ENCODE results near the gene CLP1.

The CLP1 gene

DNA sequence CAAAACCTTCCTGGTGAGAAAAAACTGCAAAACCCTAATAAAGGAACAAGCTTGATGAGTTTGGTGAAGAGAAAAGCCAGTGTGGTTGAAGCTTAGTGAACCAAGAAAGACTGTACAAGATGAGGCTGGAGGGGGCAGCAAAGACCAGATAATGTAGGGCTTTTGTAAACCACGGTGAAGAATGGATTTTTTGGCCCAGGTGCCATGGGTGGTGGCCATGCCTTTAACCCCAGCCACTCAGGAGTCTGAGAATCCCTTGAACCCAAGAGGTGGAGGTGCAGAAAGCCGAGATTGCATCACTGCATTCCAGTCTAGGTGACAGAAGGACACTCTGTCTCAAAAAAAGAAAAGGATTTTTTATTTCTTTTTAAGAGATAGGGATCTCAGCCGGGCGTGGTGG is 5.3 kb downstream of the CLP1 start:
- TF ChIP-seq, protein P1, sequence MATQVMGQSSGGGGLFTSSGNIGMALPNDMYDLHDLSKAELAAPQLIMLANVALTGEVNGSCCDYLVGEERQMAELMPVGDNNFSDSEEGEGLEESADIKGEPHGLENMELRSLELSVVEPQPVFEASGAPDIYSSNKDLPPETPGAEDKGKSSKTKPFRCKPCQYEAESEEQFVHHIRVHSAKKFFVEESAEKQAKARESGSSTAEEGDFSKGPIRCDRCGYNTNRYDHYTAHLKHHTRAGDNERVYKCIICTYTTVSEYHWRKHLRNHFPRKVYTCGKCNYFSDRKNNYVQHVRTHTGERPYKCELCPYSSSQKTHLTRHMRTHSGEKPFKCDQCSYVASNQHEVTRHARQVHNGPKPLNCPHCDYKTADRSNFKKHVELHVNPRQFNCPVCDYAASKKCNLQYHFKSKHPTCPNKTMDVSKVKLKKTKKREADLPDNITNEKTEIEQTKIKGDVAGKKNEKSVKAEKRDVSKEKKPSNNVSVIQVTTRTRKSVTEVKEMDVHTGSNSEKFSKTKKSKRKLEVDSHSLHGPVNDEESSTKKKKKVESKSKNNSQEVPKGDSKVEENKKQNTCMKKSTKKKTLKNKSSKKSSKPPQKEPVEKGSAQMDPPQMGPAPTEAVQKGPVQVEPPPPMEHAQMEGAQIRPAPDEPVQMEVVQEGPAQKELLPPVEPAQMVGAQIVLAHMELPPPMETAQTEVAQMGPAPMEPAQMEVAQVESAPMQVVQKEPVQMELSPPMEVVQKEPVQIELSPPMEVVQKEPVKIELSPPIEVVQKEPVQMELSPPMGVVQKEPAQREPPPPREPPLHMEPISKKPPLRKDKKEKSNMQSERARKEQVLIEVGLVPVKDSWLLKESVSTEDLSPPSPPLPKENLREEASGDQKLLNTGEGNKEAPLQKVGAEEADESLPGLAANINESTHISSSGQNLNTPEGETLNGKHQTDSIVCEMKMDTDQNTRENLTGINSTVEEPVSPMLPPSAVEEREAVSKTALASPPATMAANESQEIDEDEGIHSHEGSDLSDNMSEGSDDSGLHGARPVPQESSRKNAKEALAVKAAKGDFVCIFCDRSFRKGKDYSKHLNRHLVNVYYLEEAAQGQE (IDR thresholded peaks at IDR 0.05; ENCODE audit: low read depth) = no peak
- TF ChIP-seq CREB1 (IDR thresholded peaks at IDR 0.05; ENCODE audit: low read depth) (no peak), NFIC (IDR thresholded peaks at IDR 0.05) (no peak), ZBTB7A (IDR thresholded peaks at IDR 0.05; ENCODE audit: low read depth) (no peak), FOXM1 (IDR thresholded peaks at IDR 0.05; ENCODE audit: borderline replicate concordance, low read depth) (no peak), YY1 (IDR thresholded peaks at IDR 0.05; ENCODE audit: low read depth) (no peak), EGR1 (IDR thresholded peaks at IDR 0.05) (no peak), TCF12 (IDR thresholded peaks at IDR 0.05; ENCODE audit: low read depth) (no peak), CEBPB (IDR thresholded peaks at IDR 0.05) (no peak), TAF1 (IDR thresholded peaks at IDR 0.05; ENCODE audit: low read depth) (no peak), TEAD4 (IDR thresholded peaks at IDR 0.05) (no peak)
- TF ChIP-seq, protein P2, sequence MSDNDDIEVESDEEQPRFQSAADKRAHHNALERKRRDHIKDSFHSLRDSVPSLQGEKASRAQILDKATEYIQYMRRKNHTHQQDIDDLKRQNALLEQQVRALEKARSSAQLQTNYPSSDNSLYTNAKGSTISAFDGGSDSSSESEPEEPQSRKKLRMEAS (IDR thresholded peaks at IDR 0.05) = no peak
- TF ChIP-seq, protein P3, sequence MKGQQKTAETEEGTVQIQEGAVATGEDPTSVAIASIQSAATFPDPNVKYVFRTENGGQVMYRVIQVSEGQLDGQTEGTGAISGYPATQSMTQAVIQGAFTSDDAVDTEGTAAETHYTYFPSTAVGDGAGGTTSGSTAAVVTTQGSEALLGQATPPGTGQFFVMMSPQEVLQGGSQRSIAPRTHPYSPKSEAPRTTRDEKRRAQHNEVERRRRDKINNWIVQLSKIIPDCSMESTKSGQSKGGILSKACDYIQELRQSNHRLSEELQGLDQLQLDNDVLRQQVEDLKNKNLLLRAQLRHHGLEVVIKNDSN (IDR thresholded peaks at IDR 0.05) = no peak

DNA sequence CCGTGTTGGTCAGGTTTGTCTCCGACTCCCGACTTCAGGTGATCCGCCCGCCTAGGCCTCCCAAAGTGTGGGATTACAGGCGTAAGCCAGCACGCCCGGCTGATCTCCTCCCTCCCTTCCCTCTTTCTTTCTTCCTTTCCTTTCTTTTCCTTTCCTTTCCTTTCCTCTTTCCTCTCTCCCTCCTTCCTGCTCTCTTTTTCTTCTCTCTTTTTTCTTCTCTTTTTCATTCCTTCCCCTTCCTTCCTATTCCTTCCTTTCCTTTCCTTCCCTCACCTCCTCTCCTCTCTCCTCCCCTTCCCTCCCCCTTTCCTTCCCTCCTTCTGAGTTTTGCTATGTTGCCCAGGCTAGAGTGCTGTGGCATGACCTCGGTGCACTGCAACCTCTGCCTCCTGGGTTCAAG is 6.4 kb downstream of the CLP1 start:
- TF ChIP-seq, protein P1 (IDR thresholded peaks at IDR 0.05; ENCODE audit: low read depth) = no peak
- TF ChIP-seq TAF1 (IDR thresholded peaks at IDR 0.05; ENCODE audit: low read depth) = no peak

DNA sequence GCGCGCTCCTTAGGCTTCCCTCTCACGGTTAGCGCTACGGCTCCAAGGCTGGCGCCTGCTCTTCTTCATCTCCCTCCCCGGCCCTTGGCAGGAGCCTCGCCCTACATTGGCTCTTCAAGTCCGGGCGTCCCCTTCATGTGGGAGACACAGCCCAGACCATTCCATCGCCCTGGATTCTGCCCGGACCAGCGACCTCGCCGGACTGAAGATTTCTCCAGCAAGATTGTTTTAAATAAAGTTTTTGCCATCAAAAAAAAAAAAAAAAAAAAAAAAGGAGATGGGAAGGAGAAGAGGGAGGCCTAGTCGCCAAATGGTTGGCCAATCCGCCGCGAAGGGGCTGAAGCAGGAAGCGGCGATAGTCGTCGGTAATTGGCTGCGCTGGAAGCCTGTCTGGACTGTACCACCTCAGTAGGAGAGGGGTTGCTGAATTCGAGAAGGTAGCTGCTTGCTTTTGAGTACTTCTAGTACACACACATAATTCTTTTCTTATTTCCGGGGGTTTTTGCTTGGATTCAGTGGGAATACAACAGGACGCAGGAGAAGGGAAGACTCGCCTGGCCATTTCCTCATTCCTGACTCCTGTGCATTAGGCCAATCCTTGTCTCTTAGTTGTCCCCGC is 9.7 kb downstream of the CLP1 start:
- TF ChIP-seq, protein P2 (IDR thresholded peaks at IDR 0.05) = peak; percentile 21
- TF ChIP-seq TCF12 (IDR thresholded peaks at IDR 0.05; ENCODE audit: low read depth) (peak; percentile 53), TAF1 (IDR thresholded peaks at IDR 0.05; ENCODE audit: low read depth) (peak; percentile 72), CEBPB (IDR thresholded peaks at IDR 0.05) (peak; percentile 23; the same call in 1 of the 2 replicates), YY1 (IDR thresholded peaks at IDR 0.05; ENCODE audit: low read depth) (peak; percentile 54), ZBTB7A (IDR thresholded peaks at IDR 0.05; ENCODE audit: low read depth) (no peak), CREB1 (IDR thresholded peaks at IDR 0.05; ENCODE audit: low read depth) (no peak), EP300 (IDR thresholded peaks at IDR 0.05; ENCODE audit: borderline replicate concordance) (peak; percentile 63), EGR1 (IDR thresholded peaks at IDR 0.05) (0 out of 2 replicates have a peak, but pooled peaks have one; percentile 54), FOXM1 (IDR thresholded peaks at IDR 0.05; ENCODE audit: borderline replicate concordance, low read depth) (peak; percentile 51; the same call in 1 of the 2 replicates)

DNA sequence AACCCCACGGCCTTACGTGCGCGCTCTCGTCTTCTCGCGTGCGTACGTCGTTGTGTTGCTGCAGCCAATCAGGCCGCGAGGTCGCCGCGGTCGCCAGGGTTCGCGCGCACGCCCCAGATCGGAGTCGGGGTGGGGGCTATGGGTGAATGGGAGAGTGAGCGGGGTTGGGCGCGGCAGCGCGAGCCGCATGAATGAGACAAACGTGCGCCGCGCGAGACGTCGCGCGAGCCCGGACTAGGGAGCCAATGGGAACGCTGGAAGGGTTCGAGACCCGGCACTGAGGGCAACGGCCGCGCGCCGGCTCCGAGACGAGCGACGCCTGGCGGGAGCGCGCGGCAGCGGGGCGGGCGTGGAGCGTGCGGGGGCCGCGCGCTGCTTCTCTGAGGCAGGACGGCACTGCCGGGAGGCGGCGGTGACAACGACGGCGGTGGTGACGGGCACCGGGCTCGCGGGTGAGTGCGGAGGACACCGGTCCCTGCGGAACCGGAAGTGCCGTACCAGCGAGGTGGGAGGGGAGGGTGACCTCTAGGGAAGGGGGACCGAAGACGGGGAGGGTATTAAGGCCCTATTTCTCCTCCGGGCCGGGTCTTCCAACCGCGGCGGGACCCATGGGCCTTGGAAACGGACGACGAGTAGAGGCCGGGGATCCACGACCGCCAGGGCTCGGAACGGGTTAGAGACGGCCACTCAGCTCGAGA is 10.3 kb downstream of the CLP1 start, which contains the start of gene ZDHHC5:
ZDHHC5 (plus strand) TSS at position 379 of the 698 bp plus-strand sequence. CDS start 4,977 bp downstream, outside the sequence.
- TF ChIP-seq, protein P2 (IDR thresholded peaks at IDR 0.05) = peak; percentile 82
- TF ChIP-seq, protein P1 (IDR thresholded peaks at IDR 0.05; ENCODE audit: low read depth) = no peak
- TF ChIP-seq TCF12 (IDR thresholded peaks at IDR 0.05; ENCODE audit: low read depth) (no peak; the same call in 1 of the 2 replicates), NFIC (IDR thresholded peaks at IDR 0.05) (no peak), ZBTB7A (IDR thresholded peaks at IDR 0.05; ENCODE audit: low read depth) (no peak), RAD21 (IDR thresholded peaks at IDR 0.05; ENCODE audit: low read depth) (no peak), YY1 (IDR thresholded peaks at IDR 0.05; ENCODE audit: low read depth) (peak; percentile 6; the same call in 1 of the 2 replicates), TAF1 (IDR thresholded peaks at IDR 0.05; ENCODE audit: low read depth) (peak; percentile 71; the same call in 1 of the 2 replicates), CREB1 (IDR thresholded peaks at IDR 0.05; ENCODE audit: low read depth) (0 out of 2 replicates have a peak, but pooled peaks have one; percentile 14), EGR1 (IDR thresholded peaks at IDR 0.05) (peak; percentile 6; the same call in 1 of the 2 replicates)
- TF ChIP-seq, protein P3 (IDR thresholded peaks at IDR 0.05) = peak; percentile 7; the same call in 1 of the 2 replicates
